ENCODE results near the gene THAP9.

Gene THAP9

DNA sequence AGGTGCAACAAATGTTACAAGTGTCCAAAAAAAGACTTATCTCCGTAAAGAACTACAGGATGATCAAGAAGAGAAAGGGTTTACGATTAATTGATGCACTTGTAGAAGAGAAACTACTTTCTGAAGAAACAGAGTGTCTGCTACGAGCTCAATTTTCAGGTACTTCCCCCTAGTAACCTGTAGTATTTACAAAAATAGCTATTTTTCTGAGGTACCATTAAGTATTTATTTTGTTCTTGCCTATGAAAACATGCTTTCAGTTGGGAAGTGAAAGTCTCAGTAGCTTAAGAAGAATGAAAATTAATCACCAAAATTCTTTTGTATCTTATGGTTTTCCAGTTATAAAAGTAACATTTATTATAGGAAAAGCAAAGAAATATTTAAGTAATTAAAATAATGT lies 5.9 kb downstream of the THAP9 start (continued):
- TF ChIP-seq ZNF169 (tag by site-specific recombination; IDR thresholded peaks at IDR 0.05) (no peak), KLF7 (tag by site-specific recombination; IDR thresholded peaks at IDR 0.05; ENCODE audit: borderline replicate concordance) (no peak)

DNA sequence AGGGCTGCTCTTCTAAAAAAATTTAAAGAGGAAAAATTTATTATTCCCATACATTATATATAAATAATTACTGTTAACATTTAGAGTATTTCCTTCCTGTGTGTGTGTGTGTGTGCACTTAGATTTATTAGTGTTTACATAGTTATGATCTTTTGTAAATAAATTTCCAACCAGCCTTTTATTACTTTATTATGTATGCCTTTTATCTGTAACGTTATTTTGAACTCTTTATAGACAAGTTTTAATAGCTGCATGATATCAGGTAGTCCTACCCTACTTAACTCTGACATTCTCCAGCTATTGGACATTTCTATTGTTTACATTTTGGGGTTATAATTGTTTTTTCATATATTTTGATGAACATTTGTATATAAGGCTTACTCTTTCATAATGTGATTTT lies 8.8 kb downstream of the THAP9 start:
- Histone ChIP-seq H3K4me3 (ENCODE audit: low read depth, low read length) (no peak overlapping the region), H3K4me1 (ENCODE audit: control insufficient read depth, insufficient read depth, low read length) (no peaks in the 10 kb centered on the region), H3K9me3 (ENCODE audit: control insufficient read depth, insufficient read depth, low read depth, low read length) (no peaks in the 10 kb centered on the region), H3K36me3 (ENCODE audit: control insufficient read depth in 2 of 2, insufficient read depth in 1 of 2, low read length in 2 of 2) (peaks cover 0 to 35% of the 10 kb centered on the region in 2 experiments; a peak in 1 of 3 replicates), H3K27ac (ENCODE audit: extremely low read depth, low read depth, low read length) (no peak overlapping the region)
- CTCF ChIA-PET, result no interaction called here
- TF ChIP-seq, protein P1, sequence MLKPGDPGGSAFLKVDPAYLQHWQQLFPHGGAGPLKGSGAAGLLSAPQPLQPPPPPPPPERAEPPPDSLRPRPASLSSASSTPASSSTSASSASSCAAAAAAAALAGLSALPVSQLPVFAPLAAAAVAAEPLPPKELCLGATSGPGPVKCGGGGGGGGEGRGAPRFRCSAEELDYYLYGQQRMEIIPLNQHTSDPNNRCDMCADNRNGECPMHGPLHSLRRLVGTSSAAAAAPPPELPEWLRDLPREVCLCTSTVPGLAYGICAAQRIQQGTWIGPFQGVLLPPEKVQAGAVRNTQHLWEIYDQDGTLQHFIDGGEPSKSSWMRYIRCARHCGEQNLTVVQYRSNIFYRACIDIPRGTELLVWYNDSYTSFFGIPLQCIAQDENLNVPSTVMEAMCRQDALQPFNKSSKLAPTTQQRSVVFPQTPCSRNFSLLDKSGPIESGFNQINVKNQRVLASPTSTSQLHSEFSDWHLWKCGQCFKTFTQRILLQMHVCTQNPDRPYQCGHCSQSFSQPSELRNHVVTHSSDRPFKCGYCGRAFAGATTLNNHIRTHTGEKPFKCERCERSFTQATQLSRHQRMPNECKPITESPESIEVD (tag by site-specific recombination; IDR thresholded peaks at IDR 0.05), result 0 out of 2 replicates have a peak, but pooled peaks have one; percentile 10
- TF ChIP-seq ZNF677 (tag by site-specific recombination; IDR thresholded peaks at IDR 0.05), result no peak
- no peak for TF ChIP-seq OSR2 (tag by site-specific recombination; IDR thresholded peaks at IDR 0.05)
- POLR2A ChIA-PET, result no interaction called here

DNA sequence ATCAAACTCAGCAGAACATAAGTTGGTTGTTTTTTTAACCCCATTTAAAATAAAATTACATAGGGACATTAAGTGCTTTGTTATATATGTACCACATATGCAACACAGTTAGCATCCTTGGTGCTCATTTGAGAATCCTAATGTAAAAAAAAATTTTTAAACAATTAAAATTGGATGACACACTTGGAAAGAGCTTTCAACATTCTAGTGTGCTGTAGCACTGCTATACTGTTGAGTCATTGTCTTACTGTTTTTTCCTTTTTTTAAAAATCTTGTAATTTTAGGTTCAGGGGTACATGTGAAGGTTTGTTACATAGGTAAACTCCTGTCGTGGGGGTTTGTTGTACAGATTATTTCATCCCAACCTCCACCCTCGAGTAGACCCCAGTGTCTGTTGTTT lies 12.8 kb downstream of the THAP9 start:
- POLR2A ChIA-PET, result no interaction called here
- Histone ChIP-seq H3K4me3 (ENCODE audit: low read depth, low read length) (no peak overlapping the region), H3K36me3 (ENCODE audit: control insufficient read depth in 2 of 2, insufficient read depth in 1 of 2, low read length in 2 of 2) (peaks cover 0 to 37% of the 10 kb centered on the region in 2 experiments; a peak in 1 of 3 replicates), H3K4me1 (ENCODE audit: control insufficient read depth, insufficient read depth, low read length) (no peaks in the 10 kb centered on the region), H3K9me3 (ENCODE audit: control insufficient read depth, insufficient read depth, low read depth, low read length) (no peaks in the 10 kb centered on the region), H3K27ac (ENCODE audit: extremely low read depth, low read depth, low read length) (no peak overlapping the region)
- TF ChIP-seq HOXD13 (CRISPR knock-in tag; IDR thresholded peaks at IDR 0.05; ENCODE audit: borderline replicate concordance), result no peak
- TF ChIP-seq, protein P2, sequence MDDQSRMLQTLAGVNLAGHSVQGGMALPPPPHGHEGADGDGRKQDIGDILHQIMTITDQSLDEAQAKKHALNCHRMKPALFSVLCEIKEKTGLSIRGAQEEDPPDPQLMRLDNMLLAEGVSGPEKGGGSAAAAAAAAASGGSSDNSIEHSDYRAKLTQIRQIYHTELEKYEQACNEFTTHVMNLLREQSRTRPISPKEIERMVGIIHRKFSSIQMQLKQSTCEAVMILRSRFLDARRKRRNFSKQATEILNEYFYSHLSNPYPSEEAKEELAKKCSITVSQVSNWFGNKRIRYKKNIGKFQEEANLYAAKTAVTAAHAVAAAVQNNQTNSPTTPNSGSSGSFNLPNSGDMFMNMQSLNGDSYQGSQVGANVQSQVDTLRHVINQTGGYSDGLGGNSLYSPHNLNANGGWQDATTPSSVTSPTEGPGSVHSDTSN (CRISPR knock-in tag; IDR thresholded peaks at IDR 0.05), result no peak
- TF ChIP-seq, protein P3, sequence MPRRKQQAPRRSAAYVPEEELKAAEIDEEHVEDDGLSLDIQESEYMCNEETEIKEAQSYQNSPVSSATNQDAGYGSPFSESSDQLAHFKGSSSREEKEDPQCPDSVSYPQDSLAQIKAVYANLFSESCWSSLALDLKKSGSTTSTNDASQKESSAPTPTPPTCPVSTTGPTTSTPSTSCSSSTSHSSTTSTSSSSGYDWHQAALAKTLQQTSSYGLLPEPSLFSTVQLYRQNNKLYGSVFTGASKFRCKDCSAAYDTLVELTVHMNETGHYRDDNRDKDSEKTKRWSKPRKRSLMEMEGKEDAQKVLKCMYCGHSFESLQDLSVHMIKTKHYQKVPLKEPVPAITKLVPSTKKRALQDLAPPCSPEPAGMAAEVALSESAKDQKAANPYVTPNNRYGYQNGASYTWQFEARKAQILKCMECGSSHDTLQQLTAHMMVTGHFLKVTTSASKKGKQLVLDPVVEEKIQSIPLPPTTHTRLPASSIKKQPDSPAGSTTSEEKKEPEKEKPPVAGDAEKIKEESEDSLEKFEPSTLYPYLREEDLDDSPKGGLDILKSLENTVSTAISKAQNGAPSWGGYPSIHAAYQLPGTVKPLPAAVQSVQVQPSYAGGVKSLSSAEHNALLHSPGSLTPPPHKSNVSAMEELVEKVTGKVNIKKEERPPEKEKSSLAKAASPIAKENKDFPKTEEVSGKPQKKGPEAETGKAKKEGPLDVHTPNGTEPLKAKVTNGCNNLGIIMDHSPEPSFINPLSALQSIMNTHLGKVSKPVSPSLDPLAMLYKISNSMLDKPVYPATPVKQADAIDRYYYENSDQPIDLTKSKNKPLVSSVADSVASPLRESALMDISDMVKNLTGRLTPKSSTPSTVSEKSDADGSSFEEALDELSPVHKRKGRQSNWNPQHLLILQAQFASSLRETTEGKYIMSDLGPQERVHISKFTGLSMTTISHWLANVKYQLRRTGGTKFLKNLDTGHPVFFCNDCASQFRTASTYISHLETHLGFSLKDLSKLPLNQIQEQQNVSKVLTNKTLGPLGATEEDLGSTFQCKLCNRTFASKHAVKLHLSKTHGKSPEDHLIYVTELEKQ (tag by site-specific recombination; IDR thresholded peaks at IDR 0.05; ENCODE audit: borderline replicate concordance), result no peak
- no peak for TF ChIP-seq MZF1 (tag by site-specific recombination; IDR thresholded peaks at IDR 0.05; ENCODE audit: borderline replicate concordance)
- TF ChIP-seq ZNF629 (tag by site-specific recombination; IDR thresholded peaks at IDR 0.05), result no peak
- no peak for TF ChIP-seq ZNF521 (tag by site-specific recombination; IDR thresholded peaks at IDR 0.05)
- TF ChIP-seq, protein P4, sequence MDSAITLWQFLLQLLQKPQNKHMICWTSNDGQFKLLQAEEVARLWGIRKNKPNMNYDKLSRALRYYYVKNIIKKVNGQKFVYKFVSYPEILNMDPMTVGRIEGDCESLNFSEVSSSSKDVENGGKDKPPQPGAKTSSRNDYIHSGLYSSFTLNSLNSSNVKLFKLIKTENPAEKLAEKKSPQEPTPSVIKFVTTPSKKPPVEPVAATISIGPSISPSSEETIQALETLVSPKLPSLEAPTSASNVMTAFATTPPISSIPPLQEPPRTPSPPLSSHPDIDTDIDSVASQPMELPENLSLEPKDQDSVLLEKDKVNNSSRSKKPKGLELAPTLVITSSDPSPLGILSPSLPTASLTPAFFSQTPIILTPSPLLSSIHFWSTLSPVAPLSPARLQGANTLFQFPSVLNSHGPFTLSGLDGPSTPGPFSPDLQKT (IDR thresholded peaks at IDR 0.05; ENCODE audit: borderline replicate concordance, low read depth, low read length), result no peak
- no peak for TF ChIP-seq ZNF354C (tag by site-specific recombination; IDR thresholded peaks at IDR 0.05; ENCODE audit: borderline replicate concordance, low read depth)
- CTCF ChIA-PET, result interaction anchor here (0.7 kb wide), 1 partner anchor 73 kb away, joined by 10 read pairs; no protein-coding TSS in a partner anchor
